PC-3 (cell line): ENCODE measurements around the gene CACNA1E. TPM values are rescaled to one million over a fixed set of nuclear protein-coding genes. Genes with fewer than 3 reads are reported as not detected.

ENCODE experiments used
- ATAC-seq: fragments of 200-7000 bp; cut with Tn5 transposase; 2 replicates; pipeline ENCODE4 v1.9.1; 2020; ENCODE audit warnings: mild to moderate bottlenecking, moderate library complexity
- BruUV-seq: library from RNA; stranded (reverse); fragments of 400-500 nt; replicated peaks from 2 replicates; lab custom pipeline; 2021; lab: Mats Ljungman, UMichigan
- CTCF ChIA-PET: fragments of 300-600 bp; sonication (Branson Sonifier 250); formaldehyde crosslinking; loops from one replicate; lab custom pipeline; 2022; ENCODE audit warnings: antibody characterized with exemption; lab: Charles Lee
- POLR2A ChIA-PET: fragments of 300-600 bp; sonication (Branson Sonifier 250); formaldehyde crosslinking; loops from one replicate; lab custom pipeline; 2022; ENCODE audit warnings: antibody characterized with exemption; ENCODE audit not compliant: unreplicated experiment; lab: Charles Lee
- DNase-seq: peaks from one replicate; pipeline ENCODE4 v3.0.0-alpha.2; 2015
- H2AFZ ChIP-seq: fragments of 300-600 bp; sonication (generic); 2 replicates; pipeline ENCODE4 v1.6.0; 2016; ENCODE audit warnings: antibody characterized with exemption, low read length
- H3F3A ChIP-seq: fragments of 300-600 bp; sonication (generic); one replicate; pipeline ENCODE4 v1.6.0; 2017; ENCODE audit warnings: antibody characterized with exemption, low read length, control low read depth, mild to moderate bottlenecking; ENCODE audit not compliant: unreplicated experiment
- H3K27ac ChIP-seq: fragments of 300-600 bp; sonication (generic); 2 replicates; pipeline ENCODE4 v1.5.1; 2016; ENCODE audit warnings: mild to moderate bottlenecking, low read length
- H3K27me3 ChIP-seq: fragments of 300-600 bp; sonication (generic); 2 replicates; pipeline ENCODE4 v1.6.1; 2016; ENCODE audit warnings: low read length, mixed read lengths
- H3K36me3 ChIP-seq: fragments of 300-600 bp; sonication (generic); 2 replicates; pipeline ENCODE4 v1.6.1; 2016; ENCODE audit warnings: low read depth, mixed run types, low read length, mixed read lengths
- H3K4me1 ChIP-seq: fragments of 300-600 bp; sonication (generic); 2 replicates; pipeline ENCODE4 v1.5.1; 2016; ENCODE audit warnings: low read length; ENCODE audit not compliant: insufficient read depth
- H3K4me2 ChIP-seq: fragments of 300-600 bp; sonication (generic); 2 replicates; pipeline ENCODE4 v1.6.0; 2016; ENCODE audit warnings: low read length
- H3K4me3 ChIP-seq: fragments of 300-600 bp; sonication (generic); 2 replicates; pipeline ENCODE4 v1.5.1; 2016; ENCODE audit warnings: mild to moderate bottlenecking, low read length, mixed read lengths
- H3K79me2 ChIP-seq: fragments of 300-600 bp; sonication (generic); 2 replicates; pipeline ENCODE4 v1.6.1; 2017; ENCODE audit warnings: low read length, mixed read lengths
- H3K9ac ChIP-seq: fragments of 300-600 bp; sonication (generic); 2 replicates; pipeline ENCODE4 v1.6.0; 2016; ENCODE audit warnings: mild to moderate bottlenecking, low read length
- H3K9me2 ChIP-seq: fragments of 300-600 bp; sonication (generic); replicated peaks from 2 replicates; pipeline ENCODE4 v1.6.1; 2016; ENCODE audit warnings: mixed run types, low read length, mixed read lengths
- H3K9me3 ChIP-seq: fragments of 300-600 bp; sonication (generic); 2 replicates; pipeline ENCODE4 v1.6.1; 2016; ENCODE audit warnings: low read length, mixed read lengths
- H4K20me1 ChIP-seq: fragments of 300-600 bp; sonication (generic); 2 replicates; pipeline ENCODE4 v1.6.1; 2016; ENCODE audit warnings: low read length, mixed read lengths
- CTCF ChIP-seq: fragments of 300-600 bp; sonication (generic); conservative IDR thresholded peaks from 2 replicates; pipeline ENCODE4 v1.5.1; 2017; ENCODE audit warnings: antibody characterized with exemption, low read depth, mild to moderate bottlenecking, low read length
- EZH2 ChIP-seq: fragments of 300-600 bp; sonication (generic); IDR thresholded peaks from one replicate; pipeline ENCODE4 v1.6.1; 2017; ENCODE audit warnings: antibody characterized with exemption, mild to moderate bottlenecking, low read length; ENCODE audit not compliant: unreplicated experiment
- EZH2phosphoT487 ChIP-seq: fragments of 300-600 bp; sonication (generic); IDR thresholded peaks from 2 replicates; pipeline ENCODE4 v1.6.1; 2018; ENCODE audit warnings: mild to moderate bottlenecking, antibody characterized with exemption, low read length, borderline replicate concordance
- intact Hi-C: fragments of 100-400 bp; cut with micrococcal nuclease; formaldehyde crosslinking; loops from 2 replicates; pipeline ENCODE4 v1.9.0; 2023
- total RNA-seq: library from RNA; depleted of rRNA; stranded (reverse); fragments of >200 nt; gene quantifications from 2 replicates; pipeline ENCODE4 v1.2.3, GENCODE V29; 2014

Gene CACNA1E
- total RNA-seq, 1 experiment from 2014 or later = not detected

GRCh38 chr1:181658581-181658980 is 175.3 kb downstream of the CACNA1E start:
- H3F3A ChIP-seq = no peaks in the 10 kb centered on the region
- no peaks in the 10 kb centered on the region for H3K79me2 ChIP-seq
- no peak overlapping the region for H3K27ac ChIP-seq
- no peaks in the 10 kb centered on the region for H3K9me2 ChIP-seq
- no peak overlapping the region for H3K4me3 ChIP-seq
- ChIA-PET CTCF (no interaction called here), POLR2A (no interaction called here)
- H3K36me3 ChIP-seq = no peaks in the 10 kb centered on the region
- no peak overlapping the region for H3K4me2 ChIP-seq
- DNase-seq = no peak
- intact Hi-C loops = no loop called here
- no peaks in the 10 kb centered on the region for H3K27me3 ChIP-seq
- TF ChIP-seq EZH2 (no peak), EZH2phosphoT487 (no peak), CTCF (no peak)
- H2AFZ ChIP-seq = no peak overlapping the region
- H4K20me1 ChIP-seq = no peaks in the 10 kb centered on the region
- no peak overlapping the region for H3K9ac ChIP-seq
- H3K9me3 ChIP-seq = no peaks in the 10 kb centered on the region
- no peaks in the 10 kb centered on the region for H3K4me1 ChIP-seq
- BruUV-seq = no TSS peak
- no peak for ATAC-seq

GRCh38 chr1:181659321-181659957 is 176.1 kb downstream of the CACNA1E start:
- ChIA-PET CTCF (no interaction called here), POLR2A (no interaction called here)
- Histone ChIP-seq H3K9me2 (no peaks in the 10 kb centered on the region), H3K4me1 (no peaks in the 10 kb centered on the region), H3K4me2 (no peak overlapping the region), H3K9me3 (no peaks in the 10 kb centered on the region), H3F3A (no peaks in the 10 kb centered on the region), H4K20me1 (no peaks in the 10 kb centered on the region), H3K27ac (no peak overlapping the region), H3K79me2 (no peaks in the 10 kb centered on the region), H3K27me3 (no peaks in the 10 kb centered on the region), H3K9ac (no peak overlapping the region), H2AFZ (no peak overlapping the region), H3K4me3 (no peak overlapping the region), H3K36me3 (no peaks in the 10 kb centered on the region)
- BruUV-seq = no TSS peak
- intact Hi-C loops = no loop called here
- DNase-seq (no peak), ATAC-seq (no peak)
- no peak for TF ChIP-seq EZH2
- no peak for TF ChIP-seq EZH2phosphoT487
- TF ChIP-seq CTCF = no peak

DNA sequence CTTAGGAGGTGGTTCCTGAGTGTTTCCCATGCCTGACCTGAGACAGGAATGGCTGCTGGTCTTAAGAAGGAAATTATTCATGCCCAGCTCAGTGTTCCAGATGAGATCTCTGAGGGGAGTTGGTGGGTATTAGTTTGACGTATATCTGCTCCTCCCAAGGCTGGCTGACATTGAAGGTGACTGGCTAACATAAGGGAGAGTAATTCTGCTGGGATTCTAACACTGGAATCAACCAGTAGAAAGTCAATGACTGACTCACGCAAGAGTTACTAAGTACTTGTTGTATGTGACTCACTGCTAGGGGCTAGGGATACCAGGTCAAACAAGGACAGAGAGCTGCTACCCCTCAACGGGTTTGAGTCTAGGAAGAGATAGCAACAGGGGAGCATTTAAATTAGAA is 177.3 kb downstream of the CACNA1E start:
- Histone ChIP-seq H3K27ac (no peak overlapping the region), H2AFZ (no peak overlapping the region), H3K79me2 (no peaks in the 10 kb centered on the region), H3K36me3 (no peaks in the 10 kb centered on the region), H3K27me3 (no peaks in the 10 kb centered on the region), H3K4me2 (no peak overlapping the region), H3K9me3 (no peaks in the 10 kb centered on the region), H4K20me1 (no peaks in the 10 kb centered on the region), H3K4me3 (no peak overlapping the region), H3F3A (no peaks in the 10 kb centered on the region), H3K9ac (no peak overlapping the region), H3K9me2 (no peaks in the 10 kb centered on the region), H3K4me1 (no peaks in the 10 kb centered on the region)
- BruUV-seq = no TSS peak
- TF ChIP-seq CTCF (no peak), EZH2phosphoT487 (no peak)
- CTCF ChIA-PET = no interaction called here
- intact Hi-C loops = no loop called here
- ATAC-seq = no peak
- no peak for DNase-seq
- POLR2A ChIA-PET = no interaction called here
